Ovary (tissue), 9 donors: Measurements from ENCODE around the gene CDK11A. TPM values are rescaled to one million over a fixed set of nuclear protein-coding genes. Genes with fewer than 3 reads are reported as not detected.

Source experiments
- DNase-seq, 5 donors: peaks; one replicate each; pipeline ENCODE4 v3.0.0-alpha.2; 2019 to 2020
- H3K27ac ChIP-seq, 2 donors: fragments of 200-600 bp; one replicate each; pipeline versions ENCODE4 v1.5.1 to v1.8.0; 2019 to 2022
- H3K27me3 ChIP-seq: fragments of 200-600 bp; one replicate; pipeline ENCODE4 v1.8.0; 2022
- H3K36me3 ChIP-seq: fragments of 200-600 bp; sonication (generic); one replicate; pipeline ENCODE4 v1.5.1; 2019
- H3K4me1 ChIP-seq: one replicate; pipeline ENCODE4 v1.8.1; 2013; ENCODE audit warnings: mild to moderate bottlenecking, moderate library complexity; ENCODE audit not compliant: insufficient read depth
- H3K4me3 ChIP-seq: fragments of 200-600 bp; sonication (generic); one replicate; pipeline ENCODE4 v1.5.1; 2017
- H3K9me3 ChIP-seq, 2 donors: fragments of 200-600 bp in 1 of 2; sonication (generic) in 1 of 2; one replicate each; pipeline versions ENCODE4 v1.5.1 to v1.8.1; 2013 to 2019; ENCODE audit warnings: mild to moderate bottlenecking in 1 of 2, moderate library complexity in 1 of 2
- EP300 ChIP-seq: sonication (generic); formaldehyde crosslinking; IDR thresholded peaks from one replicate; pipeline ENCODE4 v1.6.1; 2017; ENCODE audit warnings: antibody characterized with exemption
- POLR2A ChIP-seq: fragments of 450-650 bp; IDR thresholded peaks from one replicate; pipeline ENCODE4 v1.6.1; 2017; ENCODE audit warnings: antibody characterized with exemption, mild to moderate bottlenecking, moderate library complexity
- WGBS, 3 donors: extraction: QIAGEN DNeasy Blood & Tissue Kit in 1 of 3; methylation state at CpG; one replicate each; pipeline versions ENCODE4 v1.1.5 to v1.1.7; 2013 to 2017; 5-methylcytosine and 5-hydroxymethylcytosine counted together
- intact Hi-C, 4 donors: fragments of 100-400 bp; cut with DNase I; formaldehyde crosslinking; loops; one replicate each; pipeline versions ENCODE4 v1.11.0 to v1.15.1; 2022 to 2023
- polyA plus RNA-seq, 2 donors: library from polyadenylated mRNA; stranded (reverse); fragments of 200-250 nt in 1 of 2; fragments of 350-450 nt in 1 of 2; fragmentation: Illumina TruSeq in 1 of 2; extraction: RNeasy Lipid Tissue Mini Kit (QIAGEN cat#74804) in 1 of 2; gene quantifications; one replicate each; pipeline ENCODE4 v1.2.3, GENCODE V29; 2013 to 2014
- total RNA-seq, 7 donors: library from RNA; depleted of rRNA in 2 of 7; stranded (reverse); fragments of >200 nt in 2 of 7; fragmentation: NEBNext Ultra II Directional in 3 of 7; extraction: Animal tissue kit (Norgen Biotek cat#: 25700) in 3 of 7; gene quantifications; one replicate each; pipeline versions ENCODE4 v1.1.0 to v1.2.4, GENCODE V29; 2016 to 2023
- TF ChIP-seq, protein P1 (sequence below), 3 donors: fragments of 450-650 bp in 2 of 3; fragments of 200-600 bp in 1 of 3; IDR thresholded peaks; one replicate each; pipeline versions ENCODE4 v1.5.1 to v1.8.0; 2016 to 2022; ENCODE audit warnings: antibody characterized with exemption in 3 of 3, mild to moderate bottlenecking in 1 of 3
- donor health status: DM: no; HTN: no; CAD: no; lungs with moderate emphysema.
- donor health status: DM: no; HTN: no; CAD: no.
- donor health status: Bipolar disorder and iron deficiency.
- donor health status: DM: yes; HTN: yes; CAD: no.
- donor health status: DM: no; HTN: no; CAD: no.
- donor health status: DM: yes; HTN: yes; CAD: no.

Gene CDK11A
- total and polyA plus RNA-seq, 9 donors, result 16.7 to 51.3 (median 28.6) TPM

- no peak overlapping the region for H3K27ac ChIP-seq
- intact Hi-C loops, result no loop called here
- no peak for DNase-seq
- no peaks in the 10 kb centered on the region for H3K27me3 ChIP-seq
- TF ChIP-seq, protein P1, sequence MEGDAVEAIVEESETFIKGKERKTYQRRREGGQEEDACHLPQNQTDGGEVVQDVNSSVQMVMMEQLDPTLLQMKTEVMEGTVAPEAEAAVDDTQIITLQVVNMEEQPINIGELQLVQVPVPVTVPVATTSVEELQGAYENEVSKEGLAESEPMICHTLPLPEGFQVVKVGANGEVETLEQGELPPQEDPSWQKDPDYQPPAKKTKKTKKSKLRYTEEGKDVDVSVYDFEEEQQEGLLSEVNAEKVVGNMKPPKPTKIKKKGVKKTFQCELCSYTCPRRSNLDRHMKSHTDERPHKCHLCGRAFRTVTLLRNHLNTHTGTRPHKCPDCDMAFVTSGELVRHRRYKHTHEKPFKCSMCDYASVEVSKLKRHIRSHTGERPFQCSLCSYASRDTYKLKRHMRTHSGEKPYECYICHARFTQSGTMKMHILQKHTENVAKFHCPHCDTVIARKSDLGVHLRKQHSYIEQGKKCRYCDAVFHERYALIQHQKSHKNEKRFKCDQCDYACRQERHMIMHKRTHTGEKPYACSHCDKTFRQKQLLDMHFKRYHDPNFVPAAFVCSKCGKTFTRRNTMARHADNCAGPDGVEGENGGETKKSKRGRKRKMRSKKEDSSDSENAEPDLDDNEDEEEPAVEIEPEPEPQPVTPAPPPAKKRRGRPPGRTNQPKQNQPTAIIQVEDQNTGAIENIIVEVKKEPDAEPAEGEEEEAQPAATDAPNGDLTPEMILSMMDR (IDR thresholded peaks at IDR 0.05), result no peak
- TF ChIP-seq EP300, result no peak
- no peak for TF ChIP-seq POLR2A
- no peak overlapping the region for H3K4me3 ChIP-seq
- 79 to 86% (median 86%) methylated on average over 7 of the region's 7 CpGs for WGBS, 3 donors
- H3K4me1 ChIP-seq, result peaks cover 7% of the 10 kb centered on the region
- peaks cover 0 to 3% of the 10 kb centered on the region in 2 donors for H3K9me3 ChIP-seq
- no peaks in the 10 kb centered on the region for H3K36me3 ChIP-seq
Observed at GRCh38 chr1:1768249-1768992, 44.3 kb upstream of the CDK11A start.

- H3K36me3 ChIP-seq, result no peaks in the 10 kb centered on the region
- H3K4me1 ChIP-seq, result peaks cover 7% of the 10 kb centered on the region
- H3K4me3 ChIP-seq, result no peak overlapping the region
- WGBS, 3 donors, result 85 to 88% (median 87%) methylated on average over 23 of the region's 23 CpGs
- H3K27ac ChIP-seq, result no peak overlapping the region
- TF ChIP-seq, protein P1 (IDR thresholded peaks at IDR 0.05), result no peak
- intact Hi-C loops, result no loop called here
- DNase-seq, result no peak
- H3K9me3 ChIP-seq, result no peaks in the 10 kb centered on the region
- H3K27me3 ChIP-seq, result no peaks in the 10 kb centered on the region
Observed at GRCh38 chr1:1764876-1765470, 40.8 kb upstream of the CDK11A start.

DNA sequence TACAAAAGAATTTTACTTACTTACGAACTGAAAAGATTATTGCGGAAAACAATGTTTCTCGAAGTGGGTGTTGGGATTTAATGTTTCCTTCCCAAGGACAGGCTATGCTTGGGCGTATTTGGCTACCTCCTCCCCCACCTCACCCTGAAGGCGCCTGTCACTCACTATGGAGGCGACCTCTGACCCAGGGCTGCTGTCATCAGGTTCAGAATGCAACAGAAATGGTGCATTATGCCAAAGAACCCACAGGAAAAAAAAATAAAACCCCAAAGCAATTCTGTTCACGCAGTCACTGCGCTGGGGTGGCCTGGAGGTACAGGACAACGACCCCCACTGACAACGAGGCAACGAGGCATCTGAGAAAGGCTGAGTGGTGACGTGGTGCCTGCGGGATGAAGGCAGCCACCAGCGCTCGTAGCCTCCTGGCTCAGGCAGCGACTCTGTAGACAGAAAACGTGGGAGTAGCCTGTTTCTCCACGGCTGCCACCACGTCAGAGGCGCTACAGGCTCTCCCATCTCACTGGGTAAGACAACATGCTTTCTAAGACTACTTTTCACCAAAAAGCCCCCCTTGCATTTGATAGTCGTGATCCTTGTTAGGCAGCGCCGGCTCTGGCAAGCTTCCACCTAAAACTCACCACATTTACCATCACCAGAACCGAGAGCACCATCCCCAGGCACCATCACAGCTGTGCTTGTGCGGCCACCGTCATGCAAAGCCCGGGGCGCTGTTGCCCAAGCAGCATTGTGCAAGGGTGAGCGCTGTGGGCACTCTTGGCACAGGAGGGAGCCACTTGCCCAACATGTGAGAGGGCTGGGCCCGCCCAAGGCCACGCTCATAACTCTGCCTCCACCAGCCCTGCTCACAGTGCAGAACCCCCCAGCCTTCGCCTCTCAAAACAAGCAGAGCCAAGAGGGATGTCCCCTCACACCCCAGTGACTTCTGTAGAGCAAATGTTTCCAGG is 39.8 kb upstream of the CDK11A start:
- WGBS, 3 donors, result 72 to 85% (median 74%) methylated on average over 31 to 32 of the region's 32 CpGs
- intact Hi-C loops, result no loop called here
- Histone ChIP-seq H3K36me3 (no peaks in the 10 kb centered on the region), H3K9me3 (no peaks in the 10 kb centered on the region), H3K27ac (no peak overlapping the region), H3K4me3 (no peak overlapping the region), H3K27me3 (no peaks in the 10 kb centered on the region), H3K4me1 (peaks cover 7% of the 10 kb centered on the region)
- DNase-seq, result peak in 2 of 5 donors; percentile 24 to 62
- TF ChIP-seq POLR2A, result no peak

GRCh38 chr1:1761504-1762376 is 37.6 kb upstream of the CDK11A start:
- WGBS, 3 donors, result 94 to 95% (median 94%) methylated on average over 23 of the region's 23 CpGs
- intact Hi-C loops, result no loop called here
- Histone ChIP-seq H3K4me1 (no peaks in the 10 kb centered on the region), H3K27ac (no peak overlapping the region), H3K27me3 (no peaks in the 10 kb centered on the region), H3K4me3 (no peak overlapping the region), H3K9me3 (no peaks in the 10 kb centered on the region), H3K36me3 (no peaks in the 10 kb centered on the region)
- TF ChIP-seq, protein P1 (IDR thresholded peaks at IDR 0.05), result no peak
- DNase-seq, result no peak
